Loucy (cell line): Measurements from ENCODE around the gene PRR13.
"Not testable (repeated sequence)": the region's sequence is repeated elsewhere in the genome, so short reads cannot be mapped to it uniquely, and the experiment has no call there.

ENCODE experiments used
- H2AFZ ChIP-seq: fragments of 200-600 bp; sonication (generic); 2 replicates; pipeline ENCODE4 v1.6.0; 2016; ENCODE audit warnings: antibody characterized with exemption, mild to moderate bottlenecking, low read length, moderate library complexity
- H3F3A ChIP-seq: fragments of 200-600 bp; 2 replicates; pipeline ENCODE4 v1.6.0; 2016; ENCODE audit warnings: antibody characterized with exemption, low read depth, mild to moderate bottlenecking
- H3K27me3 ChIP-seq: fragments of 200-600 bp; sonication (generic); 2 replicates; pipeline ENCODE4 v1.6.1; 2014; ENCODE audit warnings: low read length, mild to moderate bottlenecking; ENCODE audit not compliant: insufficient read depth, poor library complexity, severe bottlenecking
- H3K36me3 ChIP-seq: fragments of 200-600 bp; sonication (generic); 2 replicates; pipeline ENCODE4 v1.6.1; 2016; ENCODE audit warnings: low read length; ENCODE audit not compliant: insufficient read depth
- H3K4me1 ChIP-seq: fragments of 200-600 bp; sonication (generic); 2 replicates; pipeline ENCODE4 v1.5.1; 2014; ENCODE audit warnings: low read length, mild to moderate bottlenecking; ENCODE audit not compliant: insufficient read depth, poor library complexity, severe bottlenecking
- H3K4me2 ChIP-seq: fragments of 200-600 bp; sonication (generic); 2 replicates; pipeline ENCODE4 v1.6.0; 2014; ENCODE audit warnings: antibody characterized with exemption, low read length, low read depth, mild to moderate bottlenecking; ENCODE audit not compliant: poor library complexity, severe bottlenecking
- H3K4me3 ChIP-seq: fragments of 200-600 bp; sonication (generic); 2 replicates; pipeline ENCODE4 v1.5.1; 2014; ENCODE audit warnings: low read length, mild to moderate bottlenecking, mixed read lengths; ENCODE audit not compliant: poor library complexity, severe bottlenecking
- H3K79me2 ChIP-seq: fragments of 200-600 bp; sonication (generic); 2 replicates; pipeline ENCODE4 v1.6.1; 2014; ENCODE audit warnings: low read length; ENCODE audit not compliant: insufficient read depth
- H3K9ac ChIP-seq: fragments of 200-600 bp; sonication (generic); 2 replicates; pipeline ENCODE4 v1.6.0; 2014; ENCODE audit warnings: mild to moderate bottlenecking, low read depth, low read length, moderate library complexity; ENCODE audit not compliant: poor library complexity, severe bottlenecking
- H3K9me2 ChIP-seq: fragments of 200-600 bp; sonication (generic); replicated peaks from 2 replicates; pipeline ENCODE4 v1.6.1; 2016; ENCODE audit warnings: low read depth, low read length, mixed read lengths
- H3K9me3 ChIP-seq: fragments of 200-600 bp; sonication (generic); 2 replicates; pipeline ENCODE4 v1.6.1; 2014; ENCODE audit warnings: mild to moderate bottlenecking, antibody characterized with exemption, low read length, low read depth; ENCODE audit not compliant: insufficient read depth
- H4K20me1 ChIP-seq: fragments of 200-600 bp; sonication (generic); 2 replicates; pipeline ENCODE4 v1.6.0; 2014; ENCODE audit warnings: antibody characterized with exemption, low read length, mild to moderate bottlenecking; ENCODE audit not compliant: insufficient read depth, poor library complexity, severe bottlenecking
- CTCF ChIP-seq: fragments of 200-600 bp; sonication (generic); conservative IDR thresholded peaks from 2 replicates; pipeline ENCODE4 v1.5.1; 2014; ENCODE audit warnings: mild to moderate bottlenecking, antibody characterized with exemption, low read length
- EZH2phosphoT487 ChIP-seq: fragments of 200-600 bp; IDR thresholded peaks from 2 replicates; pipeline ENCODE4 v1.6.1; 2018; ENCODE audit warnings: antibody characterized with exemption, mild to moderate bottlenecking, moderate library complexity, borderline replicate concordance

PRR13 gene

GRCh38 chr12:53419756-53420155 is 21.8 kb upstream of the PRR13 start:
- no peaks in the 10 kb centered on the region for H3K27me3 ChIP-seq
- TF ChIP-seq CTCF (no peak), EZH2phosphoT487 (no peak)
- no peaks in the 10 kb centered on the region for H3K9me2 ChIP-seq
- H3K9ac ChIP-seq, result no peak overlapping the region
- H2AFZ ChIP-seq, result no peak overlapping the region
- no peaks in the 10 kb centered on the region for H3K36me3 ChIP-seq
- H3K4me3 ChIP-seq, result no peak overlapping the region
- H3K9me3 ChIP-seq, result no peaks in the 10 kb centered on the region
- no peaks in the 10 kb centered on the region for H3F3A ChIP-seq
- H3K4me1 ChIP-seq, result peaks cover 6% of the 10 kb centered on the region
- no peak overlapping the region for H3K4me2 ChIP-seq
- H3K79me2 ChIP-seq, result no peaks in the 10 kb centered on the region
- no peaks in the 10 kb centered on the region for H4K20me1 ChIP-seq

- not testable (repeated sequence) for H2AFZ ChIP-seq, H3K27me3 ChIP-seq, H3K9me3 ChIP-seq, H3K36me3 ChIP-seq, H4K20me1 ChIP-seq, H3K4me2 ChIP-seq, H3K4me1 ChIP-seq, H3F3A ChIP-seq, H3K9ac ChIP-seq, H3K9me2 ChIP-seq, H3K79me2 ChIP-seq, H3K4me3 ChIP-seq
Observed at GRCh38 chr12:53422247-53422646, 19.3 kb upstream of the PRR13 start.

DNA sequence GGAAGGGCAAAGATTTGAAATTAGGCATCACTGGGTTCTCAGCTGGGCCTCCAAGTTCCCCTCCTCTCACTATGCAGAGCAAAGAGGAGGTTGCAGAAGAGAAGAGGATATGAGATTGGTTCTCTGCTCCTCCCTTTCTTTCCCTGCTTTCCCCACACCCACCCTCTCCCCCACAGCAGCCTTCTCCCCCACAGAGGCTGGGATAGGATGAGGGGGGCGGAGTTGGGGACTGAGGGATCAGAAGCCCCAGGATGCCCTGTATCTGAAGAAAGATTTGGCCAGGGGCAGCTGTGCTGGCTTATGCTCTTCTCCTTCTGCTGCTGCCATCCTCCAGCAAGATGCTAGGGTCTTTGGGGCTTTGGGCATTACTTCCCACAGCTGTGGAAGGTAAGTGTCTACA is 17.9 kb upstream of the PRR13 start, which contains the start of gene AMHR2:
TSS of gene AMHR2 (plus strand) at position 259 of the 400 bp plus-strand sequence. CDS start at position 339, 80 bp downstream.
- no peaks in the 10 kb centered on the region for H3K9me2 ChIP-seq
- no peaks in the 10 kb centered on the region for H3K9me3 ChIP-seq
- H3K36me3 ChIP-seq, result no peaks in the 10 kb centered on the region
- TF ChIP-seq CTCF (no peak), EZH2phosphoT487 (no peak)
- H3K4me1 ChIP-seq, result peaks cover 3% of the 10 kb centered on the region
- no peaks in the 10 kb centered on the region for H4K20me1 ChIP-seq
- H3K4me2 ChIP-seq, result no peak within 1 kb of the TSS
- no peaks in the 10 kb centered on the region for H3K27me3 ChIP-seq
- no peaks in the 10 kb centered on the region for H3F3A ChIP-seq
- no peak within 1 kb of the TSS for H3K4me3 ChIP-seq
- no peaks in the 10 kb centered on the region for H3K79me2 ChIP-seq
- no peak within 1 kb of the TSS for H2AFZ ChIP-seq
- no peak within 1 kb of the TSS for H3K9ac ChIP-seq
